ENCODE results near the gene MPC1.

DNA sequence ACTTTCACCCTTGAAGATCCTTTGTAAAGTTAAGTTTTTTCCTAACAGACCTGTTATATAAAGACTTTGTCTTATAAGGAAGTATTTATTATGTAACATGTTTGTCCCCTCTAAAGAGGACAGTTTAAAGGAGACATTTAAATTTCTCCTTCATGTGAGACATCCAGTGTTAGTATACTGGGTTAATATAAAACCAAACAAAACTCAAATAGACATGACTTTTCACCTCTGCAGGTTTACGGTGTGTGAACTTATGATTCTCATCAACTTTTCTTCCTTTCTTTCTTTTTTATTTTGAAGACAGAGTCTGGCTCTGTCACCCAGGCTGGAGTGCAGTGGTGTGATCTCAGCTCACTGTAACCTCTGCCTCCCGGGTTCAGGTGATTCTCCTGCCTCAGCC lies 17.4 kb upstream of the MPC1 start:
- TF ChIP-seq POLR2A (IDR thresholded peaks at IDR 0.05) = no peak
- TF ChIP-seq, protein P1, sequence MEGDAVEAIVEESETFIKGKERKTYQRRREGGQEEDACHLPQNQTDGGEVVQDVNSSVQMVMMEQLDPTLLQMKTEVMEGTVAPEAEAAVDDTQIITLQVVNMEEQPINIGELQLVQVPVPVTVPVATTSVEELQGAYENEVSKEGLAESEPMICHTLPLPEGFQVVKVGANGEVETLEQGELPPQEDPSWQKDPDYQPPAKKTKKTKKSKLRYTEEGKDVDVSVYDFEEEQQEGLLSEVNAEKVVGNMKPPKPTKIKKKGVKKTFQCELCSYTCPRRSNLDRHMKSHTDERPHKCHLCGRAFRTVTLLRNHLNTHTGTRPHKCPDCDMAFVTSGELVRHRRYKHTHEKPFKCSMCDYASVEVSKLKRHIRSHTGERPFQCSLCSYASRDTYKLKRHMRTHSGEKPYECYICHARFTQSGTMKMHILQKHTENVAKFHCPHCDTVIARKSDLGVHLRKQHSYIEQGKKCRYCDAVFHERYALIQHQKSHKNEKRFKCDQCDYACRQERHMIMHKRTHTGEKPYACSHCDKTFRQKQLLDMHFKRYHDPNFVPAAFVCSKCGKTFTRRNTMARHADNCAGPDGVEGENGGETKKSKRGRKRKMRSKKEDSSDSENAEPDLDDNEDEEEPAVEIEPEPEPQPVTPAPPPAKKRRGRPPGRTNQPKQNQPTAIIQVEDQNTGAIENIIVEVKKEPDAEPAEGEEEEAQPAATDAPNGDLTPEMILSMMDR (IDR thresholded peaks at IDR 0.05) = no peak
- TF ChIP-seq POLR2AphosphoS5 (IDR thresholded peaks at IDR 0.05) = no peak

All from transverse colon (tissue), 4 donors.